ENCODE results near the gene RERE. TPM values are rescaled to one million over a fixed set of nuclear protein-coding genes. Genes with fewer than 3 reads are reported as not detected.

Gene RERE
- total RNA-seq, 1 experiment from 2014 or later = 217 TPM

GRCh38 chr1:8520483-8520966 is 296.9 kb downstream of the RERE start:
- CTCF ChIA-PET = interaction anchor here (0.6 to 0.7 kb wide), 4 partner anchors 11 to 485 kb away, joined by 3 to 4 read pairs (median 3); no protein-coding TSS in a partner anchor
- intact Hi-C loops (cut with micrococcal nuclease; ENCODE audit: unreplicated experiment) = no loop called here

GRCh38 chr1:8519167-8519566 is 298.3 kb downstream of the RERE start:
- H3K4me3 ChIP-seq (ENCODE audit: low read depth in 2 of 2, low read length in 2 of 2) = no peak overlapping the region
- ATAC-seq (no peak), DNase-seq (ENCODE audit: low read depth, low spot score) (no peak)
- no peaks in the 10 kb centered on the region for H3K36me3 ChIP-seq (ENCODE audit: control insufficient read depth, insufficient read depth, low read length)
- no peaks in the 10 kb centered on the region for H3K27me3 ChIP-seq (ENCODE audit: control insufficient read depth, insufficient read depth, low read length)
- H3K27ac ChIP-seq (ENCODE audit: low read length) = no peak overlapping the region
- no peaks in the 10 kb centered on the region for H3K9me3 ChIP-seq (ENCODE audit: control insufficient read depth, insufficient read depth, low read depth, low read length)
- TF ChIP-seq TCF7L2 (IDR thresholded peaks at IDR 0.05; ENCODE audit: low read depth, low read length) (no peak), POLR2AphosphoS5 (IDR thresholded peaks at IDR 0.05; ENCODE audit: low read depth, low read length) (no peak), CTCF (IDR thresholded peaks at IDR 0.05) (no peak), SIN3A (IDR thresholded peaks at IDR 0.05; ENCODE audit: borderline replicate concordance, insufficient read depth, low read depth, low read length) (no peak), REST (IDR thresholded peaks at IDR 0.05; ENCODE audit: insufficient read depth in 1 of 2, low read depth in 2 of 2, low read length in 1 of 2) (no peak)
- no peaks in the 10 kb centered on the region for H3K4me1 ChIP-seq (ENCODE audit: control insufficient read depth, insufficient read depth, low read length)
- BruUV-seq (replicated peaks) = no TSS peak
- ChIA-PET POLR2A (no interaction called here), CTCF (no interaction called here)
- intact Hi-C loops (cut with micrococcal nuclease; ENCODE audit: unreplicated experiment) (no loop called here), in situ Hi-C loops (cut with HindIII; ENCODE audit: low pct_unique_long_range_greater_than_20kb, low sequenced_read_pairs) (no loop called here)

More at GRCh38 chr1:8520483-8520966, 296.9 kb downstream of the RERE start:
- Histone ChIP-seq H3K9me3 (ENCODE audit: control insufficient read depth, insufficient read depth, low read depth, low read length) (no peaks in the 10 kb centered on the region), H3K4me1 (ENCODE audit: control insufficient read depth, insufficient read depth, low read length) (peaks cover 5% of the 10 kb centered on the region), H3K27ac (ENCODE audit: low read length) (no peak overlapping the region), H3K27me3 (ENCODE audit: control insufficient read depth, insufficient read depth, low read length) (no peaks in the 10 kb centered on the region), H3K36me3 (ENCODE audit: control insufficient read depth, insufficient read depth, low read length) (no peaks in the 10 kb centered on the region), H3K4me3 (ENCODE audit: low read depth in 2 of 2, low read length in 2 of 2) (no peak overlapping the region)
- ATAC-seq = no peak
- DNase-seq (ENCODE audit: low read depth, low spot score) = no peak
- TF ChIP-seq REST (IDR thresholded peaks at IDR 0.05; ENCODE audit: insufficient read depth in 1 of 2, low read depth in 2 of 2, low read length in 1 of 2) (no peak), TCF7L2 (IDR thresholded peaks at IDR 0.05; ENCODE audit: low read depth, low read length) (no peak), SIN3A (IDR thresholded peaks at IDR 0.05; ENCODE audit: borderline replicate concordance, insufficient read depth, low read depth, low read length) (no peak), CTCF (IDR thresholded peaks at IDR 0.05) (no peak), POLR2AphosphoS5 (IDR thresholded peaks at IDR 0.05; ENCODE audit: low read depth, low read length) (no peak)
- in situ Hi-C loops (cut with HindIII; ENCODE audit: low pct_unique_long_range_greater_than_20kb, low sequenced_read_pairs) = no loop called here
- no TSS peak for BruUV-seq (replicated peaks)
- POLR2A ChIA-PET = no interaction called here

Data from Panc1 (cell line).